ENCODE measurements around the gene TAS1R1. TPM values are rescaled to one million over a fixed set of nuclear protein-coding genes. Genes with fewer than 3 reads are reported as not detected.
A peak's percentile ranks its signal among the peaks of the same experiment; 100 is the strongest.

The TAS1R1 gene
- total RNA-seq, 4 donors from 2014 or later, result not detected

GRCh38 chr1:6585081-6585722 lies 30.1 kb downstream of the TAS1R1 start:
- TF ChIP-seq CTCF (IDR thresholded peaks at IDR 0.05) (no peak), POLR2A (IDR thresholded peaks at IDR 0.05) (no peak)
- DNase-seq, result peak; percentile 69 to 80
- 76 to 82% methylated on average over 11 of the region's 12 CpGs for WGBS, 2 donors
- Histone ChIP-seq H3K9me3 (no peaks in the 10 kb centered on the region), H3K4me3 (replicated peaks in 1 of 3) (no peak overlapping the region), H3K27ac (peak overlapping the region; percentile 17 to 47 (median 43)), H3K4me1 (peaks cover 28 to 42% of the 10 kb centered on the region in 2 donors), H3K27me3 (no peaks in the 10 kb centered on the region), H3K36me3 (peaks cover 22 to 23% of the 10 kb centered on the region in 2 donors)
- intact Hi-C loops (cut with DNase I), result no loop called here

- H3K4me1 ChIP-seq, result peaks cover 24 to 37% of the 10 kb centered on the region in 2 donors
- peaks cover 22 to 27% of the 10 kb centered on the region in 2 donors for H3K36me3 ChIP-seq
- peak overlapping the region; percentile 17 to 47 (median 43) for H3K27ac ChIP-seq
- TF ChIP-seq POLR2A (IDR thresholded peaks at IDR 0.05) (no peak), CTCF (IDR thresholded peaks at IDR 0.05) (no peak)
- 73 to 80% methylated on average over 7 of the region's 7 CpGs for WGBS, 2 donors
- no peaks in the 10 kb centered on the region for H3K27me3 ChIP-seq
- no peaks in the 10 kb centered on the region for H3K9me3 ChIP-seq
- peak; percentile 63 to 81 for DNase-seq
- no peak overlapping the region for H3K4me3 ChIP-seq (replicated peaks in 1 of 3)
- intact Hi-C loops (cut with DNase I), result no loop called here
Observed at GRCh38 chr1:6585841-6586240, 30.7 kb downstream of the TAS1R1 start.

- H3K36me3 ChIP-seq, result peaks cover 22 to 27% of the 10 kb centered on the region in 2 donors
- no peaks in the 10 kb centered on the region for H3K9me3 ChIP-seq
- H3K27ac ChIP-seq, result peak overlapping the region in 2 of 3 donors; percentile 17 to 47
- intact Hi-C loops (cut with DNase I), result no loop called here
- no peak for DNase-seq
- peaks cover 20 to 31% of the 10 kb centered on the region in 2 donors for H3K4me1 ChIP-seq
- no peak for TF ChIP-seq CTCF (IDR thresholded peaks at IDR 0.05)
- no peak for TF ChIP-seq POLR2A (IDR thresholded peaks at IDR 0.05)
- 83% methylated on average over 4 of the region's 11 CpGs; no CpG with 5 or more reads in 1 of the 2 donors for WGBS, 2 donors
- no peak overlapping the region for H3K4me3 ChIP-seq (replicated peaks in 1 of 3)
- no peaks in the 10 kb centered on the region for H3K27me3 ChIP-seq
Observed at GRCh38 chr1:6586404-6586816, 31.3 kb downstream of the TAS1R1 start.

- TF ChIP-seq CTCF (IDR thresholded peaks at IDR 0.05), result no peak
- peak in 1 of 2 donors; percentile 47 for TF ChIP-seq POLR2A (IDR thresholded peaks at IDR 0.05)
- Histone ChIP-seq H3K9me3 (no peaks in the 10 kb centered on the region), H3K27ac (peak overlapping the region; percentile 5 to 53 (median 21)), H3K36me3 (peaks cover 22 to 28% of the 10 kb centered on the region in 2 donors), H3K27me3 (no peaks in the 10 kb centered on the region), H3K4me1 (peaks cover 20 to 24% of the 10 kb centered on the region in 2 donors), H3K4me3 (replicated peaks in 1 of 3) (no peak overlapping the region)
- 31 to 52% methylated on average over 10 to 12 of the region's 13 CpGs for WGBS, 2 donors
- intact Hi-C loops (cut with DNase I), result no loop called here
- peak; percentile 97 for DNase-seq
Observed at GRCh38 chr1:6587261-6588005, 32.3 kb downstream of the TAS1R1 start.
